Breast epithelium (tissue), 4 donors: ENCODE data around the gene ROCK1. TPM values are rescaled to one million over a fixed set of nuclear protein-coding genes. Genes with fewer than 3 reads are reported as not detected.

Experiments
- DNase-seq, 2 donors: peaks; one replicate each; pipeline ENCODE4 v3.0.0-alpha.2; 2019; ENCODE audit warnings: low spot score in 2 of 2
- H3K27ac ChIP-seq, 2 donors: fragments of 200-600 bp; sonication (generic) in 1 of 2; one replicate each; pipeline ENCODE4 v1.5.1; 2016 to 2019; ENCODE audit warnings: mild to moderate bottlenecking in 1 of 2
- H3K27me3 ChIP-seq, 2 donors: fragments of 200-600 bp; sonication (generic) in 1 of 2; one replicate each; pipeline versions ENCODE4 v1.5.1 to v1.6.0; 2017 to 2019; ENCODE audit warnings: control low read depth in 1 of 2, mild to moderate bottlenecking in 1 of 2
- H3K36me3 ChIP-seq: fragments of 200-600 bp; one replicate; pipeline ENCODE4 v1.5.1; 2019
- H3K4me1 ChIP-seq, 2 donors: fragments of 200-600 bp; sonication (generic); one replicate each; pipeline ENCODE4 v1.5.1; 2016 to 2019; ENCODE audit warnings: control low read depth in 1 of 2
- H3K4me3 ChIP-seq, 3 donors: fragments of 200-600 bp; sonication (generic); 1 replicate in 2 of 3; 2 replicates in 1 of 3; pipeline ENCODE4 v1.5.1; 2016 to 2019; ENCODE audit warnings: mild to moderate bottlenecking in 3 of 3, moderate library complexity in 2 of 3
- H3K9me3 ChIP-seq, 2 donors: fragments of 200-600 bp; sonication (generic) in 1 of 2; one replicate each; pipeline ENCODE4 v1.5.1; 2016 to 2019; ENCODE audit warnings: control low read depth in 1 of 2
- POLR2A ChIP-seq: fragments of 450-650 bp; IDR thresholded peaks from one replicate; pipeline ENCODE4 v1.6.1; 2016; ENCODE audit warnings: antibody characterized with exemption, mild to moderate bottlenecking, moderate library complexity
- POLR2AphosphoS5 ChIP-seq, 3 donors: sonication (generic); formaldehyde crosslinking; IDR thresholded peaks; one replicate each; pipeline ENCODE4 v1.6.1; 2017; ENCODE audit warnings: antibody characterized with exemption in 3 of 3
- intact Hi-C: fragments of 100-400 bp; cut with DNase I; formaldehyde crosslinking; loops from one replicate; pipeline ENCODE4 v1.15.1; 2023; ENCODE audit warnings: low total_unique reads
- total RNA-seq, 3 donors: library from RNA; depleted of rRNA; stranded (reverse); fragments of >200 nt; gene quantifications; one replicate each; pipeline ENCODE4 v1.1.0, GENCODE V29; 2016
- TF ChIP-seq, protein P1 (sequence below), 3 donors: fragments of 450-650 bp; IDR thresholded peaks; one replicate each; pipeline ENCODE4 v1.5.1; 2016 to 2017; ENCODE audit warnings: antibody characterized with exemption in 3 of 3, mild to moderate bottlenecking in 3 of 3, moderate library complexity in 3 of 3

Gene ROCK1
- total RNA-seq, 3 donors from 2014 or later, result 79.3 to 99.2 (median 86.6) TPM

DNA sequence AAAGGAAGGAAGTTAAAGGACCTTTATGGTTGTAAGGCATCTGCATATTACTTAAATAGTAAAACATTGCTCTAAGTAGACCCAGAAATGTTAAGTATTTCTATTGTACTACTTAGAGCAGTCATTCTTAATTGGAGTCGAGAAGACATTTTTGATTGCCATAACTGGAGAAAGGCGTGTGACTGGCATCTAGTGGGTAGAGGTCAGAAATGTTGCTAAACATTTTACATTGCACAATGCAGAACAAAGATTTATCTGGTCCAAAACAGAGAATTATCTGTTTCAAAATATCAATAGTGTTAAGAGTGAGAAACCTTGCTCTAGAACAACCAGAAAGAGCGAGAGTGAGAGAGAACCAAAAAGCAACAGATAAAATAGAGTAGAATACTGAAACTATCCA, 23.3 kb upstream of the ROCK1 start:
- no peak overlapping the region for H3K27ac ChIP-seq
- no peak for DNase-seq
- H3K27me3 ChIP-seq, result no peaks in the 10 kb centered on the region
- intact Hi-C loops, result no loop called here
- no peaks in the 10 kb centered on the region for H3K4me1 ChIP-seq
- H3K9me3 ChIP-seq, result no peaks in the 10 kb centered on the region
- no peak overlapping the region for H3K4me3 ChIP-seq
- no peaks in the 10 kb centered on the region for H3K36me3 ChIP-seq
- TF ChIP-seq, protein P1, sequence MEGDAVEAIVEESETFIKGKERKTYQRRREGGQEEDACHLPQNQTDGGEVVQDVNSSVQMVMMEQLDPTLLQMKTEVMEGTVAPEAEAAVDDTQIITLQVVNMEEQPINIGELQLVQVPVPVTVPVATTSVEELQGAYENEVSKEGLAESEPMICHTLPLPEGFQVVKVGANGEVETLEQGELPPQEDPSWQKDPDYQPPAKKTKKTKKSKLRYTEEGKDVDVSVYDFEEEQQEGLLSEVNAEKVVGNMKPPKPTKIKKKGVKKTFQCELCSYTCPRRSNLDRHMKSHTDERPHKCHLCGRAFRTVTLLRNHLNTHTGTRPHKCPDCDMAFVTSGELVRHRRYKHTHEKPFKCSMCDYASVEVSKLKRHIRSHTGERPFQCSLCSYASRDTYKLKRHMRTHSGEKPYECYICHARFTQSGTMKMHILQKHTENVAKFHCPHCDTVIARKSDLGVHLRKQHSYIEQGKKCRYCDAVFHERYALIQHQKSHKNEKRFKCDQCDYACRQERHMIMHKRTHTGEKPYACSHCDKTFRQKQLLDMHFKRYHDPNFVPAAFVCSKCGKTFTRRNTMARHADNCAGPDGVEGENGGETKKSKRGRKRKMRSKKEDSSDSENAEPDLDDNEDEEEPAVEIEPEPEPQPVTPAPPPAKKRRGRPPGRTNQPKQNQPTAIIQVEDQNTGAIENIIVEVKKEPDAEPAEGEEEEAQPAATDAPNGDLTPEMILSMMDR (IDR thresholded peaks at IDR 0.05), result peak in 1 of 3 donors; percentile 19
- TF ChIP-seq POLR2AphosphoS5 (IDR thresholded peaks at IDR 0.05), result no peak

DNA sequence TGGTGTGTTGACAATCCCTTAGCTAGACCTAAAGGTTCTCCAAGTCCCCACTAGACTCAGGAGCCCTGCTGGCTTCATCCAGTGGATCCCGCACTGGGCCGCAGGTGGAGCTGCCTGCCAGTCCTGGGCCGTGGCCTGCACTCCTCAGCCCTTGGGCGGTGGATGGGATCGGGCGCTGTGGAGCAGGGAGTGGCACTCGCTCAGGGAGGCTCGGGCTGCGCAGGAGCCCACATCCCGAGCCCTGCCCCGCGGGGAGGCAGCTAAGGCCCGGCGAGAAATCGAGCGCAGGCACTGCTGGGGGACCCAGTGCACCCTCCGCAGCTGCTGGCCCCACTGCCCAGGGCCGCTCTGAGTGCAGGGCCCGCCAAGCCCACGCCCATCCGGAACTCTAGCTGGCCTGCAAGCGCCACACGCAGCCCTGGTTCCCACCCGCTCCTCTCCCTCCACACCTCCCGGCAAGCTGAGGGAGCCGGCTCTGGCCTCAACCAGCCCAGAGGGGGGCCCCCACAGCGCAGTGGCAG, 20.8 kb upstream of the ROCK1 start:
- Histone ChIP-seq H3K27me3 (no peaks in the 10 kb centered on the region), H3K4me1 (no peaks in the 10 kb centered on the region), H3K27ac (no peak overlapping the region), H3K36me3 (no peaks in the 10 kb centered on the region), H3K4me3 (no peak overlapping the region), H3K9me3 (no peaks in the 10 kb centered on the region)
- no peak for DNase-seq
- no peak for TF ChIP-seq POLR2A
- TF ChIP-seq, protein P1 (IDR thresholded peaks at IDR 0.05), result no peak
- TF ChIP-seq POLR2AphosphoS5 (IDR thresholded peaks at IDR 0.05), result no peak
- intact Hi-C loops, result no loop called here

DNA sequence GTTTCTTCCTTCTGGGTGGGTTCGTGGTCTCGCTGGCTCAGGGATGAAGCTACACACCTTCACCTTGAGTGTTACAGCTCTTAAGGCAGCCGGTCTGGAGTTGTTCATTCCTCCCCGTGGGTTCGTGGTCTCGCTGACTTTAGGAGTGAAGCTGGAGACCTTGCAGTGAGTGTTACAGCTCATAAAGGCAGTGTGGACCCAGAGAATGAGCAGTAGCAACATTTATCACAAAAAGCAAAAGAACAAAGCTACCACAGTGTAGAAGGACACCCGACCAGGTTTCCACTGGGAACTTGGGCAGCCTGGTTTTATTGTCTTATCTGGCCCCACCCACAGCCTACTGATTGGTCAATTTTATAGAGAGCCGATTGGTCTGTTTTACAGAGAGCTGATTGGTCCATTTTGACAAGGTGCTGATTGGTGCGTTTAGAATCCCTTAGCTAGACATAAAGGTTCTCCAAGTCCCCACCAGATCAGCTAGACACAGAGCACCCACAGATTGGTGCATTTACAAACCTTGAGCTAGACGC, 20.1 kb upstream of the ROCK1 start:
- H3K27ac ChIP-seq, result no peak overlapping the region
- no peaks in the 10 kb centered on the region for H3K4me1 ChIP-seq
- DNase-seq, result no peak
- H3K4me3 ChIP-seq, result no peak overlapping the region
- intact Hi-C loops, result no loop called here
- H3K36me3 ChIP-seq, result no peaks in the 10 kb centered on the region
- TF ChIP-seq POLR2AphosphoS5 (IDR thresholded peaks at IDR 0.05) (no peak), POLR2A (no peak)
- TF ChIP-seq, protein P1 (IDR thresholded peaks at IDR 0.05), result no peak
- H3K27me3 ChIP-seq, result no peaks in the 10 kb centered on the region
- no peaks in the 10 kb centered on the region for H3K9me3 ChIP-seq

DNA sequence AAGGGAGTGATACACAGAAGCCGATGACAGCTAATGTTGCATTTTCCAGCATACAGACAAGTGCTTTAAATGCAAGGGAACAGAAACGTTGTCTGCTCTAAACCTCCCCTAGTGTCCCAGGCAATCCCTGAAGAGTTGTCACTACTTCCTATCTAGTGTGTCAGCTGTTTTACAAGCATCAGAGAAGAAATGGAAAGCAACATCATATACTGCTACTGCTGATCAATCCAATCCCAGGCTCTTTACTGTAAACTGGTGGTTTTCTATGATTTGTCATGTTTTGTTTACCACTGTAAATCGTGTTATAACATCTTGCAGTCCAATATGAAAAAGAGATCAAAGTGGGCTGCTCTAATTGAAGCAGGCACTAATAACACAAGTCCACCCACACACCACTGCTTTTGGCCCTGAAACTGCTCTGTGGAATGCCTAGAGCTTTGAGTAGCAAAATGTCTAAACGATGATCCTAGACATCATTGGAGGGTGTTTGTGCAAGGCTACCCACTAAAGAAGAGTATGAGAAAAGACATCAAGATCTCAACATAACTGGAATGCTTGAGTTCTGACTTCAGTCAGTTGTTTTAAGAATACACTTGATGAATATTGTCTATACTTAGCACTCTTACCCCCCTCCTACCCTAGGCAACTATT, 18.1 kb upstream of the ROCK1 start:
- H3K36me3 ChIP-seq, result no peaks in the 10 kb centered on the region
- no peaks in the 10 kb centered on the region for H3K27me3 ChIP-seq
- intact Hi-C loops, result no loop called here
- no peaks in the 10 kb centered on the region for H3K4me1 ChIP-seq
- no peak overlapping the region for H3K4me3 ChIP-seq
- no peak overlapping the region for H3K27ac ChIP-seq
- no peak for DNase-seq
- H3K9me3 ChIP-seq, result no peaks in the 10 kb centered on the region
- TF ChIP-seq POLR2AphosphoS5 (IDR thresholded peaks at IDR 0.05) (no peak), POLR2A (no peak)
- TF ChIP-seq, protein P1 (IDR thresholded peaks at IDR 0.05), result no peak

DNA sequence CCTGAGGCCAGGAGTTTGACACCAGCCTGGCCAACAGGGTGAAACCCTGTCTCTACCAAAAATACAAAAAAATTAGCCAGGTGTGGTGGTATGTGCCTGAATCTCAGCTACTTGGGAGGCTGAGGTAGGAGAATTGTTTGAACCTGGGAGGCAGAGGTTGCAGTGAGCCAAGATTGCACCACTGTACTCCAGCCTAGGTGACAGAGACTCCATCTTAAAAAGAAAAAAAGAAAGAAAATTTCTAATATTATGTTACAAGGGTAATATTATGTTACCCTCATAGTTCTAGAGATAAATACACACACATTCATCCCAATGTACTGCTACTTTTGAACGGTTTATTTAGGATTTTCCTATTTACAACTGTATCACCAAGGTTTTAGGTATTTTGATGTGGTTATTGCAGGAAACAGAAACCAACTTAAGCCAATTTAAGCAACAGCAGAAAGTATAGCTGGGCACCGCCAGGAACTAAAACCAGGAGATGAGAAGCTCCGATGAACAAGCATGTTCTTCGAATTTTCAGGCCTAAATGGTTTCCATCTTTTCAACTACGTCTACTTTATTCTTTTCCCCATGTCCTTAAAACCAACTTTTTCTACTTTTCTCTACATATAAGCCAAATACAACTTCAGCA, 11.8 kb upstream of the ROCK1 start:
- Histone ChIP-seq H3K9me3 (no peaks in the 10 kb centered on the region), H3K4me1 (no peaks in the 10 kb centered on the region), H3K4me3 (no peak overlapping the region), H3K36me3 (no peaks in the 10 kb centered on the region), H3K27ac (no peak overlapping the region), H3K27me3 (no peaks in the 10 kb centered on the region)
- intact Hi-C loops, result no loop called here
- TF ChIP-seq POLR2AphosphoS5 (IDR thresholded peaks at IDR 0.05) (no peak), POLR2A (no peak)
- TF ChIP-seq, protein P1 (IDR thresholded peaks at IDR 0.05), result no peak
- no peak for DNase-seq
